WTC11 (cell line): ENCODE results near the gene CENPVL1. TPM values are rescaled to one million over a fixed set of nuclear protein-coding genes. Genes with fewer than 3 reads are reported as not detected.
"Not testable (repeated sequence)": the region's sequence is repeated elsewhere in the genome, so short reads cannot be mapped to it uniquely, and the experiment has no call there.

Source experiments
- ATAC-seq: fragments of 200-7000 bp; cut with Tn5 transposase; 2 replicates; pipeline ENCODE4 v1.10.0; 2021; ENCODE audit warnings: mild to moderate bottlenecking, moderate library complexity
- CTCF ChIA-PET: fragments of 300-600 bp; sonication (Branson Sonifier 250); formaldehyde crosslinking; loops from one replicate; lab custom pipeline; 2021; ENCODE audit warnings: antibody characterized with exemption; lab: Charles Lee
- POLR2A ChIA-PET: fragments of 350-600 bp; sonication (Branson Sonifier 250); formaldehyde crosslinking; loops from one replicate; lab custom pipeline; 2021; ENCODE audit warnings: antibody characterized with exemption; lab: Charles Lee
- DNase-seq: peaks from one replicate; pipeline ENCODE4 v3.0.0; 2021; ENCODE audit warnings: low spot score
- H3K27ac Mint-ChIP-seq: 2 replicates; pipeline ENCODE4 v1.8.0; 2021; ENCODE audit warnings: mixed read lengths
- H3K27me3 Mint-ChIP-seq: 2 replicates; pipeline ENCODE4 v1.8.0; 2021; ENCODE audit warnings: low read depth, mild to moderate bottlenecking, moderate library complexity, mixed read lengths
- H3K36me3 Mint-ChIP-seq: 2 replicates; pipeline ENCODE4 v1.8.0; 2021; ENCODE audit warnings: mixed read lengths
- H3K4me1 Mint-ChIP-seq: 2 replicates; pipeline ENCODE4 v1.8.0; 2022; ENCODE audit warnings: mixed read lengths
- H3K4me3 Mint-ChIP-seq: 2 replicates; pipeline ENCODE4 v1.8.0; 2021; ENCODE audit warnings: mild to moderate bottlenecking, moderate library complexity, mixed read lengths
- H3K9me3 Mint-ChIP-seq: 2 replicates; pipeline ENCODE4 v1.8.0; 2021; ENCODE audit warnings: mixed read lengths
- CDX4 ChIP-seq: fragments of 250-450 bp; sonication (Bioruptor Pico); IDR thresholded peaks from 2 replicates; pipeline ENCODE4 v1.9.0; 2021; ENCODE audit warnings: moderate library complexity, mild to moderate bottlenecking, inconsistent platforms, borderline replicate concordance
- CTCF ChIP-seq: fragments of 200-600 bp; IDR thresholded peaks from 2 replicates; pipeline ENCODE4 v1.8.0; 2022; ENCODE audit warnings: antibody characterized with exemption
- EMX1 ChIP-seq: fragments of 250-450 bp; sonication (Bioruptor Pico); IDR thresholded peaks from 2 replicates; pipeline ENCODE4 v1.8.0; 2021; ENCODE audit warnings: mild to moderate bottlenecking
- ERG ChIP-seq: fragments of 250-450 bp; sonication (Bioruptor Pico); IDR thresholded peaks from 2 replicates; pipeline ENCODE4 v1.8.0; 2021; ENCODE audit warnings: mild to moderate bottlenecking
- GTF2I ChIP-seq: fragments of 250-450 bp; sonication (Bioruptor Pico); conservative IDR thresholded peaks from 2 replicates; pipeline ENCODE4 v1.4.0; 2021; ENCODE audit warnings: mild to moderate bottlenecking
- HMGA2 ChIP-seq: fragments of 250-450 bp; sonication (Bioruptor Pico); IDR thresholded peaks from 2 replicates; pipeline ENCODE4 v1.4.0; 2021; ENCODE audit warnings: mild to moderate bottlenecking, moderate library complexity
- IRF2 ChIP-seq: sonication (generic); formaldehyde crosslinking; IDR thresholded peaks from 2 replicates; pipeline ENCODE4 v1.8.0; 2022; ENCODE audit warnings: low read depth, missing genetic modification reagents, borderline replicate concordance
- JUN ChIP-seq: sonication (generic); formaldehyde crosslinking; IDR thresholded peaks from 2 replicates; pipeline ENCODE4 v1.8.0; 2023; ENCODE audit warnings: mild to moderate bottlenecking, missing genetic modification reagents
- KAT7 ChIP-seq: sonication (generic); formaldehyde crosslinking; IDR thresholded peaks from 2 replicates; pipeline ENCODE4 v1.8.1; 2023; ENCODE audit warnings: missing genetic modification reagents, mild to moderate bottlenecking, borderline replicate concordance
- MXD4 ChIP-seq: fragments of 250-450 bp; sonication (Bioruptor Pico); IDR thresholded peaks from 2 replicates; pipeline ENCODE4 v1.8.0; 2021; ENCODE audit warnings: mild to moderate bottlenecking, moderate library complexity, borderline replicate concordance
- NFATC4 ChIP-seq: fragments of 250-450 bp; sonication (Bioruptor Pico); IDR thresholded peaks from 2 replicates; pipeline ENCODE4 v1.9.0; 2021; ENCODE audit warnings: mild to moderate bottlenecking
- SP1 ChIP-seq: sonication (generic); formaldehyde crosslinking; conservative IDR thresholded peaks from 2 replicates; pipeline ENCODE4 v1.8.1; 2022; ENCODE audit warnings: missing genetic modification reagents
- ZBTB21 ChIP-seq: sonication (generic); formaldehyde crosslinking; IDR thresholded peaks from 2 replicates; pipeline ENCODE4 v1.8.1; 2023; ENCODE audit warnings: mild to moderate bottlenecking, missing genetic modification reagents, borderline replicate concordance
- ZNF121 ChIP-seq: sonication (generic); formaldehyde crosslinking; IDR thresholded peaks from 2 replicates; pipeline ENCODE4 v1.8.0; 2023; ENCODE audit warnings: missing genetic modification reagents
- ZNF423 ChIP-seq: fragments of 250-450 bp; sonication (Bioruptor Pico); IDR thresholded peaks from 2 replicates; pipeline ENCODE4 v2.1.2; 2022; ENCODE audit warnings: mild to moderate bottlenecking, moderate library complexity
- total RNA-seq: library from RNA; stranded (reverse); gene quantifications from 3 replicates; pipeline ENCODE4 v1.2.3, GENCODE V29; 2021
- TF ChIP-seq, protein P1 (sequence below): sonication (generic); formaldehyde crosslinking; IDR thresholded peaks from 2 replicates; pipeline ENCODE4 v1.8.1; 2023; ENCODE audit warnings: mild to moderate bottlenecking, missing genetic modification reagents, borderline replicate concordance
- TF ChIP-seq, protein P2 (sequence below): sonication (generic); formaldehyde crosslinking; conservative IDR thresholded peaks from 2 replicates; pipeline ENCODE4 v1.8.1; 2022; ENCODE audit warnings: mild to moderate bottlenecking, missing genetic modification reagents
- TF ChIP-seq, protein P3 (sequence below): fragments of 250-450 bp; sonication (Bioruptor Pico); IDR thresholded peaks from 2 replicates; pipeline ENCODE4 v1.9.0; 2021; ENCODE audit warnings: mild to moderate bottlenecking

CENPVL1 gene
- total RNA-seq, 1 experiment from 2014 or later, result 3.5 TPM

- no peak for TF ChIP-seq HMGA2
- TF ChIP-seq MXD4, result no peak
- no peak for TF ChIP-seq JUN (CRISPR knock-in tag)
- TF ChIP-seq GTF2I (CRISPR knock-in tag), result no peak
- no peak for TF ChIP-seq SP1
- H3K9me3 Mint-ChIP-seq, result no peaks in the 10 kb centered on the region
Observed at GRCh38 chrX:51697397-51697796, 12.9 kb upstream of the CENPVL1 start.

GRCh38 chrX:51712943-51713647 lies 2.8 kb downstream of the CENPVL1 start:
- POLR2A ChIA-PET, H3K4me3 Mint-ChIP-seq: not testable (repeated sequence)

More at GRCh38 chrX:51697397-51697796, 12.9 kb upstream of the CENPVL1 start:
- ATAC-seq, result no peak
- no peaks in the 10 kb centered on the region for H3K36me3 Mint-ChIP-seq
- no peak overlapping the region for H3K27ac Mint-ChIP-seq
- 0 out of 2 replicates have a peak, but pooled peaks cover 3% of the 10 kb centered on the region for H3K4me1 Mint-ChIP-seq
- DNase-seq, result no peak
- ChIA-PET POLR2A (no interaction called here), CTCF (interaction anchor here (0.5 to 1.1 kb wide), 2 partner anchors 56 to 105 kb away, joined by 3 to 4 read pairs; no protein-coding TSS in a partner anchor)
- peaks cover 4% of the 10 kb centered on the region; the same call in 1 of the 2 replicates for H3K27me3 Mint-ChIP-seq
- no peak overlapping the region for H3K4me3 Mint-ChIP-seq

DNA sequence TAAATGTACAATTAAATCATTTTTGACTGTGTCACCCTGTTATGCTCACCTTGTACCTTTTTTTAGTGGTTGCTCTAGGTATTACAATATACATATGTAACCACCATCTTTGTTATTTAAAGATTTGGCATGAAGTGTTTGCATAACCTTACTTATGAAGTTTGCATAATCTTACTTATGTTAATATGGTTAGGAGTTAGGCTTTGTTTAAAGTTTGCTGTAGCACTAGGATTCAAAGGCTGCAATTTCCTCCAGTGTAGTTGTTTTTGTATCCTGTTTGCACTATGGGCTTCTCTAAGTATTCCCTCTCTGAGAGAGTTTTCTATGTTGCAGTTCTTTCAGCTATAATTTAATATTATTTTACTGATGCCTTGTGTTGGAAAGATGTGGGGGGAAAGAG lies 17.9 kb downstream of the CENPVL1 start:
- DNase-seq (no peak), ATAC-seq (no peak; the same call in 1 of the 2 replicates)
- H3K9me3 Mint-ChIP-seq, result no peaks in the 10 kb centered on the region
- no peaks in the 10 kb centered on the region for H3K36me3 Mint-ChIP-seq
- ChIA-PET POLR2A (no interaction called here), CTCF (no interaction called here)
- no peak for TF ChIP-seq IRF2 (CRISPR knock-in tag)
- TF ChIP-seq ZBTB21 (CRISPR knock-in tag), result no peak
- no peak for TF ChIP-seq EMX1 (CRISPR knock-in tag)
- H3K4me3 Mint-ChIP-seq, result peak overlapping the region; percentile 47
- peaks cover 65% of the 10 kb centered on the region for H3K27me3 Mint-ChIP-seq
- H3K4me1 Mint-ChIP-seq, result peaks cover 56% of the 10 kb centered on the region
- H3K27ac Mint-ChIP-seq, result no peak overlapping the region

More at GRCh38 chrX:51712943-51713647, 2.8 kb downstream of the CENPVL1 start:
- CTCF ChIA-PET, H3K9me3 Mint-ChIP-seq, H3K27me3 Mint-ChIP-seq, DNase-seq, H3K36me3 Mint-ChIP-seq, H3K27ac Mint-ChIP-seq, ATAC-seq, H3K4me1 Mint-ChIP-seq: not testable (repeated sequence)

- Mint-ChIP-seq H3K27ac (no peak overlapping the region), H3K27me3 (peaks cover 13% of the 10 kb centered on the region), H3K36me3 (no peaks in the 10 kb centered on the region), H3K4me1 (peaks cover 20% of the 10 kb centered on the region), H3K4me3 (no peak overlapping the region), H3K9me3 (no peaks in the 10 kb centered on the region)
- POLR2A ChIA-PET, result no interaction called here
- no peak for DNase-seq
- no peak for ATAC-seq
- CTCF ChIA-PET, result no interaction called here
- TF ChIP-seq, protein P1, sequence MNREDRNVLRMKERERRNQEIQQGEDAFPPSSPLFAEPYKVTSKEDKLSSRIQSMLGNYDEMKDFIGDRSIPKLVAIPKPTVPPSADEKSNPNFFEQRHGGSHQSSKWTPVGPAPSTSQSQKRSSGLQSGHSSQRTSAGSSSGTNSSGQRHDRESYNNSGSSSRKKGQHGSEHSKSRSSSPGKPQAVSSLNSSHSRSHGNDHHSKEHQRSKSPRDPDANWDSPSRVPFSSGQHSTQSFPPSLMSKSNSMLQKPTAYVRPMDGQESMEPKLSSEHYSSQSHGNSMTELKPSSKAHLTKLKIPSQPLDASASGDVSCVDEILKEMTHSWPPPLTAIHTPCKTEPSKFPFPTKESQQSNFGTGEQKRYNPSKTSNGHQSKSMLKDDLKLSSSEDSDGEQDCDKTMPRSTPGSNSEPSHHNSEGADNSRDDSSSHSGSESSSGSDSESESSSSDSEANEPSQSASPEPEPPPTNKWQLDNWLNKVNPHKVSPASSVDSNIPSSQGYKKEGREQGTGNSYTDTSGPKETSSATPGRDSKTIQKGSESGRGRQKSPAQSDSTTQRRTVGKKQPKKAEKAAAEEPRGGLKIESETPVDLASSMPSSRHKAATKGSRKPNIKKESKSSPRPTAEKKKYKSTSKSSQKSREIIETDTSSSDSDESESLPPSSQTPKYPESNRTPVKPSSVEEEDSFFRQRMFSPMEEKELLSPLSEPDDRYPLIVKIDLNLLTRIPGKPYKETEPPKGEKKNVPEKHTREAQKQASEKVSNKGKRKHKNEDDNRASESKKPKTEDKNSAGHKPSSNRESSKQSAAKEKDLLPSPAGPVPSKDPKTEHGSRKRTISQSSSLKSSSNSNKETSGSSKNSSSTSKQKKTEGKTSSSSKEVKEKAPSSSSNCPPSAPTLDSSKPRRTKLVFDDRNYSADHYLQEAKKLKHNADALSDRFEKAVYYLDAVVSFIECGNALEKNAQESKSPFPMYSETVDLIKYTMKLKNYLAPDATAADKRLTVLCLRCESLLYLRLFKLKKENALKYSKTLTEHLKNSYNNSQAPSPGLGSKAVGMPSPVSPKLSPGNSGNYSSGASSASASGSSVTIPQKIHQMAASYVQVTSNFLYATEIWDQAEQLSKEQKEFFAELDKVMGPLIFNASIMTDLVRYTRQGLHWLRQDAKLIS (CRISPR knock-in tag), result no peak
- no peak for TF ChIP-seq ERG (CRISPR knock-in tag)
- TF ChIP-seq ZNF423, result no peak
- no peak for TF ChIP-seq KAT7 (CRISPR knock-in tag)
- TF ChIP-seq NFATC4 (CRISPR knock-in tag), result no peak
- TF ChIP-seq CDX4, result no peak
- TF ChIP-seq, protein P2, sequence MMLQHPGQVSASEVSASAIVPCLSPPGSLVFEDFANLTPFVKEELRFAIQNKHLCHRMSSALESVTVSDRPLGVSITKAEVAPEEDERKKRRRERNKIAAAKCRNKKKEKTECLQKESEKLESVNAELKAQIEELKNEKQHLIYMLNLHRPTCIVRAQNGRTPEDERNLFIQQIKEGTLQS (CRISPR knock-in tag), result no peak
- TF ChIP-seq, protein P3, sequence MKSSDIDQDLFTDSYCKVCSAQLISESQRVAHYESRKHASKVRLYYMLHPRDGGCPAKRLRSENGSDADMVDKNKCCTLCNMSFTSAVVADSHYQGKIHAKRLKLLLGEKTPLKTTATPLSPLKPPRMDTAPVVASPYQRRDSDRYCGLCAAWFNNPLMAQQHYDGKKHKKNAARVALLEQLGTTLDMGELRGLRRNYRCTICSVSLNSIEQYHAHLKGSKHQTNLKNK (CRISPR knock-in tag), result no peak
- no peak for TF ChIP-seq CTCF
- no peak for TF ChIP-seq ZNF121 (CRISPR knock-in tag)
Observed at GRCh38 chrX:51737091-51737490, 26.8 kb downstream of the CENPVL1 start.
